ENCODE measurements around the gene SEC61A2. TPM values are rescaled to one million over a fixed set of nuclear protein-coding genes. Genes with fewer than 3 reads are reported as not detected.

SEC61A2 gene
- total RNA-seq, 4 donors from 2014 or later, result 4.5 to 12.9 (median 5.9) TPM

DNA sequence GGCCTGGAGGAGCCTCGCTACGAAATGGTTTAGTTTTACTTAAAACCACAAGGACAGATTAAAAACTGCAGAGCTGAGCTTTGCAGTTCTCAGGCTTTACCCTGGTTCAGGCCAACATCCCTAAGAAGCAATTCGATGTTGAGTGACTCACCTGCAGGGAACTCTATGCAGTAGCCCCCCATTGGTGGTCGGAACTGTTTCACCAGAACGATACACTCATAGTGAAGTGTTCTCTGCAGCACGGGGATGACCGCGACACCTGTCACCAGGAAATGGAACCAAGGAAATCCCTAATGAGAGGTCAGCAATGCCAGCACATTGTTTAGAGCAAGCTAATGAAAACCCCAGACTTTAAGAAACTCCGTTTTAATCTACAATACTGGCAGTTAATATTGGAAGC is 48.2 kb downstream of the SEC61A2 start:
- ATAC-seq (ENCODE audit: low FRiP score), result no peak

DNA sequence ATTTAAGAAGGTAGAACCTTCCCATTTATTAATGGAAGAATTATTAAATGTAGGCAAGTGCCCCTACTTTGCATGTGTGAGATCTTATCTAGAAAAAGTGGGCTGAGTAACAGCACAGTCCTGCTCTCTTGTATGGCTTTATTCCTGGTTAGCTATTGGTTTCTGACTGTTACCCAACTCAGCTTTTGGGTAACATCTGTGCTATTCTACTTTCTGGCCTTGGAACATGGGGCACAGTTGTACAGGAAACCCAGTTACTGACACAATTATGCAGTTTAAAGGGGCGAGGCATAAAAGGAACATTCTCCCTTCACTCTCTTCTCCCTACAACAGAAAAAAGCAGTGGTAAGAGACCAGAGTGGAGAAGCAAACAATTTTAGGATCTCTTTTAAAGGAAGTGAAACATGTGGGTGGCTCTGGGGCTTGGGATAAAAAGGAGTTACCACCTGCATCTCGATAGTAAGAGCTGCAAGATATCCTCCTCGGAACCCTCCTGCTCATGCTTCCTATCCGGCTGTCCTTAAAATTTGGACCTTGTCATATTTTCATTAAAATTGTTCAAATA is 50.2 kb downstream of the SEC61A2 start:
- no peak for TF ChIP-seq CTCF (IDR thresholded peaks at IDR 0.05)
- ATAC-seq (ENCODE audit: low FRiP score), result no peak

More for the DNA sequence above, 48.2 kb downstream of the SEC61A2 start:
- TF ChIP-seq CTCF (IDR thresholded peaks at IDR 0.05), result no peak
- DNase-seq (ENCODE audit: low spot score), result no peak

GRCh38 chr10:12180221-12180974 is 50.9 kb downstream of the SEC61A2 start:
- TF ChIP-seq CTCF (IDR thresholded peaks at IDR 0.05), result no peak
- DNase-seq (ENCODE audit: low spot score), result no peak
- no peak for ATAC-seq (ENCODE audit: low FRiP score)

More for the DNA sequence above, 50.2 kb downstream of the SEC61A2 start:
- DNase-seq (ENCODE audit: low spot score), result no peak

DNA sequence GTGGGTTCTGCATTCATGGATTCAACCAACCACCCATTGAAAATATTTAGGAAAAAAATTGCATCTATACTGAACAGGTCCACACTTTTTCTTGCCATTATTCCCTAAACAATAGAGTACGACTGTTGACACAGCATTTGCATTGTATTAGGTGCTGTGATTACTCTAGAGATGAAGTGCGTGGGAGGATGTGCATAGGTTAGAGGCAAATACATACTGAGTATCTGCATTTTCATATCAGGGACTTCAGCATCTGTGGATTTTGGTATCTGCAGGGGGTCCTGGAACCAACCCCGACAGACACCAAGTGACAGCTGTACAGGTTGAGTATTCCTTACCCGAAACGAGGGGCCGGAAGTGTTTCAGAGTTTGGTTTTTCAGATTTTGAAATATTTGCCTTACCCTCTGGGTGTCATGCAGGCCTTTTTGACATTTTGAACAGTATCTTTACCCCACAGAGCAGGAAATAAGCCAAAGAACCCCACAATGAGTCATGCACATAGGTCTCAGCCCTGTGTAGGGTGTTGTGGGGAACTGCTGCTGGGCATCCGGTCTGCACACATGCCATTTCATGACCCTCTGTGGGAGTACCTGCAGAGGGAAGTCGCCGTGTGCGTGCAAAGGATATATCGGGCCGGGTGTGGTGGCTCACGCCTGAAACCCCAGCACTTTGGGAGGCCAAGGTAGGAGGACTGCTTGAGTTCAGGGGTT is 51.7 kb downstream of the SEC61A2 start:
- DNase-seq (ENCODE audit: low spot score) (no peak), ATAC-seq (ENCODE audit: low FRiP score) (no peak)
- TF ChIP-seq CTCF (IDR thresholded peaks at IDR 0.05), result no peak

DNA sequence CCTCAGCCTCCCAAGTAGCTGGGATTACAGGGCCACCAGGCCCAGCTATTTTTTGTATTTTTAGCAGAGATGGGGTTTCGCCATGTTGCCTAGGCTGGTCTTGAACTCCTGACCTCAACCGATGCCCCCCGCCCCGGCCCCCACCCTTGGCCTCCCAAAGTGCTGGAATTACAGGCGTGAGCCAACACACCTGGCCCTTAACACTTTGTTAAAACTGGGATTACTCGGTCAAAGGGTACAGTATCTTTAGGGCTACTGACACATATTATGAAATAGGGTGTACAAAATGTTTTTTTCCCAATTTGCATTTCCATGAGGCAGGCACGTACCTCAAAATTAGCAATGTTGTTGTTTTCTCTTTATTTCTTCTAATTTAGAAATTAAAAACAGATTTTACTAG is 54.7 kb downstream of the SEC61A2 start:
- DNase-seq (ENCODE audit: low spot score), result no peak
- no peak for TF ChIP-seq CTCF (IDR thresholded peaks at IDR 0.05)
- ATAC-seq (ENCODE audit: low FRiP score), result no peak

DNA sequence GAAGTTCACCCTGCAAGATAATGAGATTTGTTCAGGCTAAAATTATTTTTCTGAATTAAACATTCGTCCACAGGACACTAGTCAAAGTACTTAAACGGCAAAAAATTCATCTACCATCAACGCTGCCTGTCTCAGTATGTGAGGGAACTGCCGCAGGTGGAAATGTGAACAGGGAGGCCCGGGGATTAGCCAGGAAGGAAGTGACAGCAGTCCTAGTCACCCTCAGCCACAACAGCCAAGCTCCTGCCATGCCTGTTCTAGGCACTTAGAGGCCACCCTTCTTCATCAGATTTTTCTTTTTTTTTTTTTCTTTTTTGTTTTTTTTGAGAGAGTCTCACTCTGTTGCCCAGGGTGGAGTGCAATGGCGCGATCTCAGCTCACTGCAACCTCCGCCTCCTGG is 56.8 kb downstream of the SEC61A2 start:
- DNase-seq (ENCODE audit: low spot score) (no peak), ATAC-seq (ENCODE audit: low FRiP score) (no peak)
- no peak for TF ChIP-seq CTCF (IDR thresholded peaks at IDR 0.05)

Data from omental fat pad (tissue), 4 donors.